Thoracic aorta (tissue), 2 donors: ENCODE measurements around the gene IFNL2. TPM values are rescaled to one million over a fixed set of nuclear protein-coding genes. Genes with fewer than 3 reads are reported as not detected.
"Not testable (repeated sequence)": the region's sequence is repeated elsewhere in the genome, so short reads cannot be mapped to it uniquely, and the experiment has no call there.

ENCODE experiments used
- ATAC-seq: fragments of 150-250 bp; one replicate; pipeline ENCODE4 v1.8.0; 2017; ENCODE audit warnings: low read depth; ENCODE audit not compliant: insufficient number of reproducible peaks, low FRiP score
- DNase-seq: peaks from one replicate; pipeline ENCODE4 v3.0.0-alpha.2; 2020; ENCODE audit warnings: low spot score
- H3K27ac ChIP-seq, 2 donors: fragments of 200-600 bp; sonication (generic); 1 replicate in 1 of 2; 2 replicates in 1 of 2; pipeline ENCODE4 v1.5.1; 2016; ENCODE audit warnings: mild to moderate bottlenecking in 2 of 2, moderate library complexity in 2 of 2
- H3K27me3 ChIP-seq: fragments of 200-600 bp; sonication (generic); replicated peaks from 2 replicates; pipeline ENCODE4 v1.6.0; 2016; ENCODE audit warnings: mild to moderate bottlenecking; ENCODE audit not compliant: insufficient read depth
- H3K36me3 ChIP-seq: fragments of 200-600 bp; sonication (generic); one replicate; pipeline ENCODE4 v1.5.1; 2016
- H3K4me1 ChIP-seq, 2 donors: fragments of 200-600 bp; sonication (generic); 1 replicate in 1 of 2; 2 replicates in 1 of 2; pipeline versions ENCODE4 v1.5.1 to v1.6.0; 2016; ENCODE audit warnings: low read depth in 2 of 2, mild to moderate bottlenecking in 1 of 2; ENCODE audit not compliant: control insufficient read depth in 1 of 2
- H3K4me3 ChIP-seq: fragments of 200-600 bp; sonication (generic); 2 replicates; pipeline ENCODE4 v1.5.1; 2016; ENCODE audit warnings: mild to moderate bottlenecking
- H3K9me3 ChIP-seq: fragments of 200-600 bp; sonication (generic); 2 replicates; pipeline ENCODE4 v1.5.1; 2016
- CTCF ChIP-seq: fragments of 200-600 bp; sonication (generic); IDR thresholded peaks from one replicate; pipeline ENCODE4 v1.5.1; 2019; ENCODE audit warnings: antibody characterized with exemption
- total RNA-seq, 2 donors: library from RNA; depleted of rRNA; stranded (reverse); fragments of >200 nt; gene quantifications; one replicate each; pipeline versions ENCODE4 v1.1.0 to v1.2.3, GENCODE V29; 2016

Gene IFNL2
- total RNA-seq, 2 donors from 2014 or later: not detected

GRCh38 chr19:39270036-39270871 is 2.1 kb downstream of the IFNL2 start:
- no peak for ATAC-seq
- no peaks in the 10 kb centered on the region for H3K27me3 ChIP-seq
- no peaks in the 10 kb centered on the region for H3K4me1 ChIP-seq
- H3K4me3 ChIP-seq: no peak overlapping the region
- no peaks in the 10 kb centered on the region for H3K9me3 ChIP-seq
- H3K27ac ChIP-seq: no peak overlapping the region
- no peak for DNase-seq
- no peaks in the 10 kb centered on the region for H3K36me3 ChIP-seq
- no peak for TF ChIP-seq CTCF

GRCh38 chr19:39273859-39274258 is 5.7 kb downstream of the IFNL2 start:
- not testable (repeated sequence) for DNase-seq, H3K4me1 ChIP-seq, H3K9me3 ChIP-seq, H3K27me3 ChIP-seq, H3K4me3 ChIP-seq, ATAC-seq, H3K27ac ChIP-seq, H3K36me3 ChIP-seq

GRCh38 chr19:39275578-39275977 is 7.4 kb downstream of the IFNL2 start:
- H3K27me3 ChIP-seq: no peaks in the 10 kb centered on the region
- H3K27ac ChIP-seq: no peak overlapping the region
- H3K4me3 ChIP-seq: no peak overlapping the region
- TF ChIP-seq CTCF: no peak
- DNase-seq (no peak), ATAC-seq (no peak)
- no peaks in the 10 kb centered on the region for H3K36me3 ChIP-seq
- H3K4me1 ChIP-seq: no peaks in the 10 kb centered on the region
- no peaks in the 10 kb centered on the region for H3K9me3 ChIP-seq

- Histone ChIP-seq H3K9me3 (peaks cover 2% of the 10 kb centered on the region), H3K27ac (no peak overlapping the region), H3K4me3 (no peak overlapping the region), H3K36me3 (no peaks in the 10 kb centered on the region), H3K27me3 (no peaks in the 10 kb centered on the region), H3K4me1 (no peaks in the 10 kb centered on the region)
- ATAC-seq (no peak), DNase-seq (no peak)
- no peak for TF ChIP-seq CTCF
Observed at GRCh38 chr19:39276740-39277139, 8.5 kb downstream of the IFNL2 start.

GRCh38 chr19:39277598-39277997 is 9.4 kb downstream of the IFNL2 start:
- no peak for ATAC-seq
- Histone ChIP-seq H3K4me1 (no peaks in the 10 kb centered on the region), H3K36me3 (no peaks in the 10 kb centered on the region), H3K9me3 (peaks cover 8% of the 10 kb centered on the region), H3K27me3 (no peaks in the 10 kb centered on the region), H3K4me3 (no peak overlapping the region), H3K27ac (no peak overlapping the region)
- TF ChIP-seq CTCF: no peak
- no peak for DNase-seq

GRCh38 chr19:39282021-39282420 is 13.8 kb downstream of the IFNL2 start:
- no peak overlapping the region for H3K4me3 ChIP-seq
- DNase-seq: no peak
- no peak overlapping the region for H3K27ac ChIP-seq
- ATAC-seq: no peak
- no peaks in the 10 kb centered on the region for H3K27me3 ChIP-seq
- no peaks in the 10 kb centered on the region for H3K4me1 ChIP-seq
- H3K36me3 ChIP-seq: no peaks in the 10 kb centered on the region
- TF ChIP-seq CTCF: no peak
- H3K9me3 ChIP-seq: peaks cover 8% of the 10 kb centered on the region
